HEK293 (cell line): Measurements from ENCODE around the gene TNFRSF14.

Experiments used
- CTCF ChIA-PET: fragments of 350-600 bp; formaldehyde crosslinking; extraction: SDS; loops from one replicate; lab custom pipeline; 2021; ENCODE audit warnings: antibody characterized with exemption; lab: Yijun Ruan, JAX
- POLR2A ChIA-PET: fragments of 300-600 bp; formaldehyde crosslinking; extraction: SDS; loops from one replicate; lab custom pipeline; 2020; ENCODE audit warnings: antibody characterized with exemption, inconsistent platforms; lab: Yijun Ruan, JAX
- H3K27ac ChIP-seq: fragments of 200-500 bp; sonication (Bioruptor generic); 2 replicates; pipeline ENCODE4 v1.5.1; 2014; ENCODE audit warnings: low read depth, low read length, control low read depth, inconsistent platforms; ENCODE audit errors: extremely low read depth
- H3K36me3 ChIP-seq, 2 experiments: fragments of 200-500 bp in 1 of 2; sonication (Bioruptor generic) in 1 of 2; 1 replicate in 1 of 2; 2 replicates in 1 of 2; pipeline ENCODE4 v1.5.1; 2014 to 2017; ENCODE audit warnings: inconsistent platforms in 2 of 2, low read length in 2 of 2; ENCODE audit not compliant: control insufficient read depth in 2 of 2, insufficient read depth in 1 of 2
- H3K4me1 ChIP-seq: fragments of 200-500 bp; sonication (Bioruptor generic); 2 replicates; pipeline ENCODE4 v1.5.1; 2014; ENCODE audit warnings: mild to moderate bottlenecking, low read length, inconsistent platforms; ENCODE audit not compliant: control insufficient read depth, insufficient read depth
- H3K4me3 ChIP-seq: 2 replicates; pipeline ENCODE4 v1.5.1; 2011; ENCODE audit warnings: low read depth, mild to moderate bottlenecking, control low read depth, low read length, moderate library complexity
- H3K9me3 ChIP-seq: fragments of 200-500 bp; sonication (Bioruptor generic); 2 replicates; pipeline ENCODE4 v1.5.1; 2014; ENCODE audit warnings: low read depth, low read length, inconsistent platforms; ENCODE audit not compliant: control insufficient read depth, insufficient read depth
- HOXA7 ChIP-seq: sonication (generic); formaldehyde crosslinking; IDR thresholded peaks from 2 replicates; pipeline ENCODE4 v1.8.1; 2022; ENCODE audit warnings: missing genetic modification reagents, borderline replicate concordance
- SALL2 ChIP-seq: fragments of 450-650 bp; formaldehyde crosslinking; IDR thresholded peaks from 2 replicates; pipeline ENCODE4 v1.5.0; 2017; ENCODE audit warnings: missing biosample characterization, mild to moderate bottlenecking, missing genetic modification characterization, borderline replicate concordance
- ZNF350 ChIP-seq: fragments of 450-650 bp; formaldehyde crosslinking; IDR thresholded peaks from 2 replicates; pipeline ENCODE4 v1.5.0; 2017; ENCODE audit warnings: missing biosample characterization, mild to moderate bottlenecking, missing genetic modification characterization
- ZNF366 ChIP-seq: fragments of 450-650 bp; formaldehyde crosslinking; conservative IDR thresholded peaks from 2 replicates; pipeline ENCODE4 v1.5.1; 2016; ENCODE audit warnings: missing biosample characterization, missing genetic modification characterization
- ZNF510 ChIP-seq: fragments of 450-650 bp; formaldehyde crosslinking; IDR thresholded peaks from 2 replicates; pipeline ENCODE4 v1.5.1; 2018; ENCODE audit warnings: mild to moderate bottlenecking, missing genetic modification characterization, missing biosample characterization; ENCODE audit not compliant: insufficient replicate concordance
- ZNF518A ChIP-seq: fragments of 450-650 bp; formaldehyde crosslinking; conservative IDR thresholded peaks from 2 replicates; pipeline ENCODE4 v1.5.1; 2016; ENCODE audit warnings: low read depth, missing biosample characterization, missing genetic modification characterization
- ZNF571 ChIP-seq: fragments of 450-650 bp; formaldehyde crosslinking; IDR thresholded peaks from 2 replicates; pipeline ENCODE4 v1.5.0; 2017; ENCODE audit warnings: missing biosample characterization, missing genetic modification characterization
- ZNF621 ChIP-seq: fragments of 450-650 bp; formaldehyde crosslinking; IDR thresholded peaks from 2 replicates; pipeline ENCODE4 v1.5.1; 2017; ENCODE audit warnings: missing biosample characterization, missing genetic modification characterization
- TF ChIP-seq, protein P1 (sequence below): fragments of 450-650 bp; formaldehyde crosslinking; IDR thresholded peaks from 2 replicates; pipeline ENCODE4 v1.5.1; 2016; ENCODE audit warnings: missing biosample characterization, missing genetic modification characterization
- TF ChIP-seq, protein P2 (sequence below): fragments of 450-650 bp; formaldehyde crosslinking; IDR thresholded peaks from 2 replicates; pipeline ENCODE4 v1.5.1; 2016; ENCODE audit warnings: missing biosample characterization, missing genetic modification characterization
- TF ChIP-seq, protein P3 (sequence below): fragments of 450-650 bp; formaldehyde crosslinking; IDR thresholded peaks from 2 replicates; pipeline ENCODE4 v1.5.1; 2017; ENCODE audit warnings: missing biosample characterization, missing genetic modification characterization
- TF ChIP-seq, protein P4 (sequence below): fragments of 450-650 bp; formaldehyde crosslinking; IDR thresholded peaks from 2 replicates; pipeline ENCODE4 v1.5.1; 2016; ENCODE audit warnings: missing biosample characterization, missing genetic modification characterization
- TF ChIP-seq, protein P5 (sequence below): fragments of 450-650 bp; formaldehyde crosslinking; IDR thresholded peaks from 2 replicates; pipeline ENCODE4 v1.5.1; 2016; ENCODE audit warnings: missing biosample characterization, missing genetic modification characterization

The TNFRSF14 gene

DNA sequence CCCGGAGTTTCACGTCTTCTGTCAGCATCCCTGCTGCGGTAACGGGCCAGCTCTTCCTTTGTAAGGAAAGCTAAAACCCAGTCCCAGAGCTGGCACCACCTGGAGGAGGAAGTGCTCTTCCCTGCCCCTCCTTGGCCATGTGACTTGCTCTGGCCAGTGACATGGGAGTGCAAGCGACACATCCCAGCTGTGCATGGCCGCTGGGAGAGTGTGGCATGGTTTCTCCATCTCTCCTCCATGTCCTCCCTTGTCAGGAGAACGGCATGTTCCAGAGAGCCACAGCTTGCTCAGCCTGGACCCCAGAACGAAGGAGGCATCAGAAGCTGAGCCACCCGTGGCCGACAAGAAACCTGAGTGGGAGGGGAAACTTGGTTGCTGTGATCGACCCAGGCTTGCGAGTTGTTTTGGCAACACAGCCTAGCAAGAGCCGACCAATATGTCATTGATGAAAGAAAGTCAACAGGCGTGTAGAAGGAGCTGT, 27.7 kb downstream of the TNFRSF14 start:
- TF ChIP-seq, protein P1, sequence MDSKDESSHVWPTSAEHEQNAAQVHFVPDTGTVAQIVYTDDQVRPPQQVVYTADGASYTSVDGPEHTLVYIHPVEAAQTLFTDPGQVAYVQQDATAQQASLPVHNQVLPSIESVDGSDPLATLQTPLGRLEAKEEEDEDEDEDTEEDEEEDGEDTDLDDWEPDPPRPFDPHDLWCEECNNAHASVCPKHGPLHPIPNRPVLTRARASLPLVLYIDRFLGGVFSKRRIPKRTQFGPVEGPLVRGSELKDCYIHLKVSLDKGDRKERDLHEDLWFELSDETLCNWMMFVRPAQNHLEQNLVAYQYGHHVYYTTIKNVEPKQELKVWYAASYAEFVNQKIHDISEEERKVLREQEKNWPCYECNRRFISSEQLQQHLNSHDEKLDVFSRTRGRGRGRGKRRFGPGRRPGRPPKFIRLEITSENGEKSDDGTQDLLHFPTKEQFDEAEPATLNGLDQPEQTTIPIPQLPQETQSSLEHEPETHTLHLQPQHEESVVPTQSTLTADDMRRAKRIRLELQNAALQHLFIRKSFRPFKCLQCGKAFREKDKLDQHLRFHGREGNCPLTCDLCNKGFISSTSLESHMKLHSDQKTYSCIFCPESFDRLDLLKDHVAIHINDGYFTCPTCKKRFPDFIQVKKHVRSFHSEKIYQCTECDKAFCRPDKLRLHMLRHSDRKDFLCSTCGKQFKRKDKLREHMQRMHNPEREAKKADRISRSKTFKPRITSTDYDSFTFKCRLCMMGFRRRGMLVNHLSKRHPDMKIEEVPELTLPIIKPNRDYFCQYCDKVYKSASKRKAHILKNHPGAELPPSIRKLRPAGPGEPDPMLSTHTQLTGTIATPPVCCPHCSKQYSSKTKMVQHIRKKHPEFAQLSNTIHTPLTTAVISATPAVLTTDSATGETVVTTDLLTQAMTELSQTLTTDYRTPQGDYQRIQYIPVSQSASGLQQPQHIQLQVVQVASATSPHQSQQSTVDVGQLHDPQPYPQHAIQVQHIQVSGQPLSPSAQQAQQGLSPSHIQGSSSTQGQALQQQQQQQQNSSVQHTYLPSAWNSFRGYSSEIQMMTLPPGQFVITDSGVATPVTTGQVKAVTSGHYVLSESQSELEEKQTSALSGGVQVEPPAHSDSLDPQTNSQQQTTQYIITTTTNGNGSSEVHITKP (tag by site-specific recombination): no peak
- TF ChIP-seq SALL2 (tag by site-specific recombination): no peak
- TF ChIP-seq, protein P2, sequence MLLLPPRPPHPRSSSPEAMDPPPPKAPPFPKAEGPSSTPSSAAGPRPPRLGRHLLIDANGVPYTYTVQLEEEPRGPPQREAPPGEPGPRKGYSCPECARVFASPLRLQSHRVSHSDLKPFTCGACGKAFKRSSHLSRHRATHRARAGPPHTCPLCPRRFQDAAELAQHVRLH (tag by site-specific recombination): no peak
- TF ChIP-seq, protein P3, sequence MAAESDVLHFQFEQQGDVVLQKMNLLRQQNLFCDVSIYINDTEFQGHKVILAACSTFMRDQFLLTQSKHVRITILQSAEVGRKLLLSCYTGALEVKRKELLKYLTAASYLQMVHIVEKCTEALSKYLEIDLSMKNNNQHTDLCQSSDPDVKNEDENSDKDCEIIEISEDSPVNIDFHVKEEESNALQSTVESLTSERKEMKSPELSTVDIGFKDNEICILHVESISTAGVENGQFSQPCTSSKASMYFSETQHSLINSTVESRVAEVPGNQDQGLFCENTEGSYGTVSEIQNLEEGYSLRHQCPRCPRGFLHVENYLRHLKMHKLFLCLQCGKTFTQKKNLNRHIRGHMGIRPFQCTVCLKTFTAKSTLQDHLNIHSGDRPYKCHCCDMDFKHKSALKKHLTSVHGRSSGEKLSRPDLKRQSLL: no peak
- TF ChIP-seq ZNF571 (tag by site-specific recombination): no peak
- TF ChIP-seq ZNF621 (tag by site-specific recombination): no peak
- TF ChIP-seq ZNF518A (tag by site-specific recombination): no peak
- no peak for TF ChIP-seq ZNF366 (tag by site-specific recombination)
- TF ChIP-seq, protein P4, sequence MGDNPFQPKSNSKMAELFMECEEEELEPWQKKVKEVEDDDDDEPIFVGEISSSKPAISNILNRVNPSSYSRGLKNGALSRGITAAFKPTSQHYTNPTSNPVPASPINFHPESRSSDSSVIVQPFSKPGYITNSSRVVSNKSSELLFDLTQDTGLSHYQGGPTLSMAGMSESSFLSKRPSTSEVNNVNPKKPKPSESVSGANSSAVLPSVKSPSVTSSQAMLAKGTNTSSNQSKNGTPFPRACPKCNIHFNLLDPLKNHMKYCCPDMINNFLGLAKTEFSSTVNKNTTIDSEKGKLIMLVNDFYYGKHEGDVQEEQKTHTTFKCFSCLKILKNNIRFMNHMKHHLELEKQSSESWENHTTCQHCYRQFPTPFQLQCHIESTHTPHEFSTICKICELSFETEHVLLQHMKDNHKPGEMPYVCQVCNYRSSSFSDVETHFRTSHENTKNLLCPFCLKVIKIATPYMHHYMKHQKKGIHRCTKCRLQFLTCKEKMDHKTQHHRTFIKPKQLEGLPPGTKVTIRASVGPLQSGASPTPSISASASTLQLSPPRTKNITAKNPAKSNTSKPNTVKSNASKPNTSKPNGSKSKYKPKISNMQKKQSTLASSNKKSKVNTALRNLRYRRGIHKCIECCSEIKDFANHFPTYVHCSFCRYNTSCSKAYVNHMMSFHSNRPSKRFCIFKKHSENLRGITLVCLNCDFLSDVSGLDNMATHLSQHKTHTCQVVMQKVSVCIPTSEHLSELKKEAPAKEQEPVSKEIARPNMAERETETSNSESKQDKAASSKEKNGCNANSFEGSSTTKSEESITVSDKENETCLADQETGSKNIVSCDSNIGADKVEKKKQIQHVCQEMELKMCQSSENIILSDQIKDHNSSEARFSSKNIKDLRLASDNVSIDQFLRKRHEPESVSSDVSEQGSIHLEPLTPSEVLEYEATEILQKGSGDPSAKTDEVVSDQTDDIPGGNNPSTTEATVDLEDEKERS: no peak
- TF ChIP-seq, protein P5, sequence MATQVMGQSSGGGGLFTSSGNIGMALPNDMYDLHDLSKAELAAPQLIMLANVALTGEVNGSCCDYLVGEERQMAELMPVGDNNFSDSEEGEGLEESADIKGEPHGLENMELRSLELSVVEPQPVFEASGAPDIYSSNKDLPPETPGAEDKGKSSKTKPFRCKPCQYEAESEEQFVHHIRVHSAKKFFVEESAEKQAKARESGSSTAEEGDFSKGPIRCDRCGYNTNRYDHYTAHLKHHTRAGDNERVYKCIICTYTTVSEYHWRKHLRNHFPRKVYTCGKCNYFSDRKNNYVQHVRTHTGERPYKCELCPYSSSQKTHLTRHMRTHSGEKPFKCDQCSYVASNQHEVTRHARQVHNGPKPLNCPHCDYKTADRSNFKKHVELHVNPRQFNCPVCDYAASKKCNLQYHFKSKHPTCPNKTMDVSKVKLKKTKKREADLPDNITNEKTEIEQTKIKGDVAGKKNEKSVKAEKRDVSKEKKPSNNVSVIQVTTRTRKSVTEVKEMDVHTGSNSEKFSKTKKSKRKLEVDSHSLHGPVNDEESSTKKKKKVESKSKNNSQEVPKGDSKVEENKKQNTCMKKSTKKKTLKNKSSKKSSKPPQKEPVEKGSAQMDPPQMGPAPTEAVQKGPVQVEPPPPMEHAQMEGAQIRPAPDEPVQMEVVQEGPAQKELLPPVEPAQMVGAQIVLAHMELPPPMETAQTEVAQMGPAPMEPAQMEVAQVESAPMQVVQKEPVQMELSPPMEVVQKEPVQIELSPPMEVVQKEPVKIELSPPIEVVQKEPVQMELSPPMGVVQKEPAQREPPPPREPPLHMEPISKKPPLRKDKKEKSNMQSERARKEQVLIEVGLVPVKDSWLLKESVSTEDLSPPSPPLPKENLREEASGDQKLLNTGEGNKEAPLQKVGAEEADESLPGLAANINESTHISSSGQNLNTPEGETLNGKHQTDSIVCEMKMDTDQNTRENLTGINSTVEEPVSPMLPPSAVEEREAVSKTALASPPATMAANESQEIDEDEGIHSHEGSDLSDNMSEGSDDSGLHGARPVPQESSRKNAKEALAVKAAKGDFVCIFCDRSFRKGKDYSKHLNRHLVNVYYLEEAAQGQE: no peak
- no peak for TF ChIP-seq HOXA7
- TF ChIP-seq ZNF510: no peak
- TF ChIP-seq ZNF350 (tag by site-specific recombination): no peak
- Histone ChIP-seq H3K36me3 (peaks cover 0 to 5% of the 10 kb centered on the region in 2 experiments; a peak in 1 of 3 replicates), H3K9me3 (no peaks in the 10 kb centered on the region), H3K4me1 (peaks cover 4% of the 10 kb centered on the region), H3K27ac (no peak overlapping the region), H3K4me3 (no peak overlapping the region)
- POLR2A ChIA-PET: interaction anchor here (0.5 to 1.3 kb wide), 2 partner anchors 38 to 195 kb away, joined by 3 to 4 read pairs; no protein-coding TSS in a partner anchor
- CTCF ChIA-PET: interaction anchor here (0.6 to 1.4 kb wide), 5 partner anchors 22 to 888 kb away, joined by 3 to 7 read pairs (median 3); partner anchors contain the start of gene FAAP20
